Transverse colon (tissue), 4 donors: Measurements from ENCODE around the gene EIF4E1B. TPM values are rescaled to one million over a fixed set of nuclear protein-coding genes. Genes with fewer than 3 reads are reported as not detected.

Experiments used
- DNase-seq: peaks from one replicate; pipeline ENCODE4 v3.0.0-alpha.2; 2019
- H3K27ac ChIP-seq, 4 donors: fragments of 200-600 bp; sonication (generic); 2 replicates each; pipeline ENCODE4 v1.5.1; 2016 to 2018; ENCODE audit warnings: inconsistent platforms in 4 of 4
- H3K27me3 ChIP-seq: fragments of 200-600 bp; sonication (generic); 2 replicates; pipeline ENCODE4 v1.5.1; 2017; ENCODE audit warnings: inconsistent platforms
- H3K36me3 ChIP-seq, 4 donors: fragments of 200-600 bp; sonication (generic); 2 replicates each; pipeline ENCODE4 v1.5.1; 2017 to 2019; ENCODE audit warnings: inconsistent platforms in 4 of 4
- H3K4me1 ChIP-seq, 4 donors: fragments of 200-600 bp; sonication (generic); 2 replicates each; pipeline ENCODE4 v1.5.1; 2017 to 2020; ENCODE audit warnings: inconsistent platforms in 4 of 4
- H3K4me3 ChIP-seq, 4 donors: fragments of 200-600 bp; sonication (generic); 1 replicate in 1 of 4; 2 replicates in 3 of 4; pipeline versions ENCODE4 v1.5.1 to v1.6.1; 2017 to 2019; ENCODE audit warnings: inconsistent platforms in 4 of 4
- H3K9me3 ChIP-seq, 2 donors: fragments of 200-600 bp; sonication (generic); 2 replicates each; pipeline ENCODE4 v1.5.1; 2017 to 2019; ENCODE audit warnings: inconsistent platforms in 2 of 2
- CTCF ChIP-seq, 5 experiments: fragments of 200-600 bp in 3 of 5; fragments of 450-650 bp in 2 of 5; sonication (generic) in 3 of 5; IDR thresholded peaks; 1 replicate in 2 of 5; 2 replicates in 3 of 5; pipeline ENCODE4 v1.5.1; 2016 to 2017; ENCODE audit warnings: antibody characterized with exemption in 5 of 5, inconsistent platforms in 3 of 5, mild to moderate bottlenecking in 2 of 5, moderate library complexity in 1 of 5
- EP300 ChIP-seq: sonication (generic); formaldehyde crosslinking; IDR thresholded peaks from one replicate; pipeline ENCODE4 v1.6.1; 2017; ENCODE audit warnings: antibody characterized with exemption, low read depth
- POLR2A ChIP-seq: fragments of 450-650 bp; IDR thresholded peaks from one replicate; pipeline ENCODE4 v1.6.1; 2016; ENCODE audit warnings: antibody characterized with exemption, mild to moderate bottlenecking, moderate library complexity
- POLR2AphosphoS5 ChIP-seq, 3 donors: sonication (generic); formaldehyde crosslinking; IDR thresholded peaks; one replicate each; pipeline ENCODE4 v1.6.1; 2016; ENCODE audit warnings: antibody characterized with exemption in 3 of 3
- WGBS, 2 donors: methylation state at CpG; one replicate each; pipeline ENCODE4 v1.1.5; 2018; ENCODE audit warnings: low coverage in 1 of 2; 5-methylcytosine and 5-hydroxymethylcytosine counted together
- in situ Hi-C, 4 donors: fragments of 200-750 bp; cut with MboI; loops; one replicate each; pipeline versions ENCODE4 v1.15.0 to v1.15.1; 2017; ENCODE audit warnings: low sequenced_read_pairs in 3 of 4, low pct_ligation_motif_present in 1 of 4, low pct_unique_long_range_greater_than_20kb in 1 of 4
- intact Hi-C: fragments of 100-400 bp; cut with DNase I; formaldehyde crosslinking; loops from one replicate; pipeline ENCODE4 v1.15.1; 2023; ENCODE audit warnings: low total_unique reads
- total RNA-seq, 4 donors: library from RNA; depleted of rRNA; stranded (reverse); fragments of >200 nt; gene quantifications; one replicate each; pipeline ENCODE4 v1.1.0, GENCODE V29; 2016

Gene EIF4E1B
- total RNA-seq, 4 donors from 2014 or later: not detected

GRCh38 chr5:176654856-176655255 lies 24.4 kb downstream of the EIF4E1B start:
- H3K27ac ChIP-seq: no peak overlapping the region
- peaks cover 0 to 14% (median 10%) of the 10 kb centered on the region in 4 donors for H3K4me1 ChIP-seq
- H3K4me3 ChIP-seq: no peak overlapping the region
- TF ChIP-seq EP300 (no peak), POLR2AphosphoS5 (IDR thresholded peaks at IDR 0.05) (no peak), CTCF (IDR thresholded peaks at IDR 0.05) (no peak), POLR2A (no peak)
- in situ Hi-C loops: loop anchor here in 3 of 4 donors (25.0 kb wide), 2 partner anchors 257 to 307 kb away; no protein-coding TSS in a partner anchor
- WGBS, 2 donors: 79% methylated on average over 14 of the region's 14 CpGs; no CpG with 5 or more reads in 1 of the 2 donors
- H3K27me3 ChIP-seq: no peaks in the 10 kb centered on the region
- intact Hi-C loops: no loop called here
- DNase-seq: no peak
- no peaks in the 10 kb centered on the region for H3K9me3 ChIP-seq
- H3K36me3 ChIP-seq: no peaks in the 10 kb centered on the region

- DNase-seq: no peak
- Histone ChIP-seq H3K36me3 (no peaks in the 10 kb centered on the region), H3K4me3 (no peak overlapping the region), H3K27me3 (no peaks in the 10 kb centered on the region), H3K9me3 (no peaks in the 10 kb centered on the region), H3K27ac (no peak overlapping the region), H3K4me1 (peaks cover 0 to 17% (median 12%) of the 10 kb centered on the region in 4 donors)
- in situ Hi-C loops (loop anchor here in 3 of 4 donors (25.0 kb wide), 2 partner anchors 256 to 306 kb away; no protein-coding TSS in a partner anchor), intact Hi-C loops (no loop called here)
- TF ChIP-seq EP300 (no peak), POLR2A (no peak), POLR2AphosphoS5 (IDR thresholded peaks at IDR 0.05) (no peak), CTCF (IDR thresholded peaks at IDR 0.05) (no peak)
- 91 to 100% methylated on average over 2 to 13 of the region's 13 CpGs for WGBS, 2 donors
These were observed 26.1 kb downstream of the EIF4E1B start for GRCh38 chr5:176656467-176656990.

GRCh38 chr5:176658007-176658599 lies 27.6 kb downstream of the EIF4E1B start:
- no peak overlapping the region for H3K27ac ChIP-seq

More at GRCh38 chr5:176658007-176658599, 27.6 kb downstream of the EIF4E1B start:
- intact Hi-C loops: no loop called here
- H3K4me1 ChIP-seq: peaks cover 0 to 17% (median 12%) of the 10 kb centered on the region in 4 donors
- in situ Hi-C loops: loop anchor here in 3 of 4 donors (25.0 kb wide), 2 partner anchors 254 to 304 kb away; no protein-coding TSS in a partner anchor
- no peaks in the 10 kb centered on the region for H3K9me3 ChIP-seq
- no peaks in the 10 kb centered on the region for H3K36me3 ChIP-seq
- 52 to 75% methylated on average over 1 to 14 of the region's 14 CpGs for WGBS, 2 donors
- peak; percentile 67 for DNase-seq
- no peak for TF ChIP-seq POLR2AphosphoS5 (IDR thresholded peaks at IDR 0.05)
- peak; percentile 67 to 87 (median 73) for TF ChIP-seq CTCF (IDR thresholded peaks at IDR 0.05)
- no peak for TF ChIP-seq POLR2A
- no peak for TF ChIP-seq EP300
- peaks cover 7% of the 10 kb centered on the region for H3K27me3 ChIP-seq
- H3K4me3 ChIP-seq: no peak overlapping the region
